A549 (cell line): ENCODE results near the gene PDPK1.
"Not testable (repeated sequence)": the region's sequence is repeated elsewhere in the genome, so short reads cannot be mapped to it uniquely, and the experiment has no call there.

ENCODE experiments used
- CHD2 ChIP-seq: fragments of 150-350 bp; IDR thresholded peaks from 2 replicates; pipeline ENCODE4 v1.6.1; 2014; ENCODE audit warnings: low read length; ENCODE audit not compliant: partially characterized antibody
- CTCF ChIP-seq: fragments of >200 bp; sonication (Bioruptor Twin); formaldehyde crosslinking; IDR thresholded peaks from 3 replicates; pipeline ENCODE4 v1.5.1; 2016
- EP300 ChIP-seq, 2 experiments: fragments of >200 bp; sonication (Bioruptor Twin); formaldehyde crosslinking; IDR thresholded peaks; 2 replicates in 1 of 2; 3 replicates in 1 of 2; pipeline ENCODE4 v1.6.1; 2016 to 2017
- GATA3 ChIP-seq: IDR thresholded peaks from 2 replicates; pipeline ENCODE4 v1.6.1; 2012; ENCODE audit warnings: borderline replicate concordance
- MAX ChIP-seq: IDR thresholded peaks from 2 replicates; pipeline ENCODE4 v1.6.1; 2012
- POLR2A ChIP-seq: IDR thresholded peaks from 2 replicates; pipeline ENCODE4 v1.6.1; 2012; ENCODE audit warnings: mild to moderate bottlenecking, low read length
- RCOR1 ChIP-seq: fragments of 150-350 bp; IDR thresholded peaks from 2 replicates; pipeline ENCODE4 v1.6.1; 2014; ENCODE audit warnings: antibody characterized with exemption, low read length, low read depth
- SREBF2 ChIP-seq: fragments of 450-650 bp; IDR thresholded peaks from 2 replicates; pipeline ENCODE4 v1.6.1; 2014; ENCODE audit warnings: mild to moderate bottlenecking, moderate library complexity

GRCh38 chr16:2599785-2600184 lies 62.0 kb downstream of the PDPK1 start:
- TF ChIP-seq CHD2; POLR2A; CTCF; MAX; SREBF2; GATA3; RCOR1; EP300 (IDR thresholded peaks at IDR 0.05): not testable (repeated sequence)
